ENCODE data around the gene RAB11B.
"Not testable (repeated sequence)": the region's sequence is repeated elsewhere in the genome, so short reads cannot be mapped to it uniquely, and the experiment has no call there.

The RAB11B gene
- total RNA-seq, result 26.3 to 33.3 (median 31.6) reads per million in 4 experiments

DNA sequence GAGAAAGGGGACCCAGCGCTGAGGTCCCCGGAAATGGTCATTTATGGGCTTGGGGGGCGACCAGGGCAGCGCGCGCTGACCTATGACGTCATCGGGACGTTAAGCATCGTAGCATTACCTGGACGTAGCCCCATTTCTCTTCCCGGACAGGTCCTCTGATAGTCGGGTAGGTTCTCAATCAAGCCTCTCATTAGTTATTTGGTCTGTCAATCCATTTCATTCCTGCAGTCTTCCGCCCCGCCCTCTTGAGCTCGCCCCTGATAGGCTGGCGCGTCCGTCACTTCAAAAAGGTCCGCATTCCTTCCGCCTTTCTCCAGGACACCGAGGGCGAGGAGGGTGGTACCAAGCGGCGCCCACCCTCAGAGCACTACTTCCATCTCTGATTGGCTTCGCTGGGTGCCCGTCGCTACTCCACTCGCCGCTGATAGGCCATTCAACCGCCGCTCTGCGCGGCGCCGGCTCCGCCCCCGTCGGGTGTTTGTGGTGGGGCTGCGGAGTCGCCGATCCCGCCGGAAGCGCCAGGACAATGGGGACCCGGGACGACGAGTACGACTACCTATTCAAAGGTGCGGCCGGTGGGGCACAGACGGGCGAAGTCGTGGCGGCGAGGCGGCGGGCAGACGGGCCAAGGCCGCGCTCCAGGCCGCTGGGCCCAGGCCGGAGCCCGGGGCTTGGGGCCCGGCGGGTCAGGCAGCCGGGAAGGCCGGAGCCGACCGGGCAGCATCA, at the start of gene RAB11B:
RAB11B (plus strand) TSS at position 470 of the 726 bp plus-strand sequence; CDS start at position 527, 57 bp downstream.
- DNase-seq, result peak; percentile 97

DNA sequence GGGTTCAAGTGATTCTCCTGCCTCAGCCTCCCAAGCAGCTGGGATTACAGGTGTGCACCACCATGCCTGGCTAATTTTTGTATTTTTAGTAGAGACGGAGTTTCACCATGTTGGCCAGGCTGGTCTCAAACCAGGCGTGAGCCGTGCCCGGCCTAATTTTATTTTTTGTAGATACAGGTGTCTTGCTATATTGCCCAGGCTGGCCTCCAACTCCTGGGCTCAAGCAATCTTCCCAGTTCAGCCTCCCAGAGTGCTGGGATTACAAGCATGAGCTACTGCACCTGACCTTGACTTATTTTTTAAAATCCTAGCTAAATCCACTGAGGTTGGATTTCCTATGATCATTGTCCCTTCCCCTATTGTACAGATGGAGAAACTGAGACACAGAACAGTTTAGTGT, 48.7 kb upstream of the RAB11B start:
- not testable (repeated sequence) for DNase-seq

DNA sequence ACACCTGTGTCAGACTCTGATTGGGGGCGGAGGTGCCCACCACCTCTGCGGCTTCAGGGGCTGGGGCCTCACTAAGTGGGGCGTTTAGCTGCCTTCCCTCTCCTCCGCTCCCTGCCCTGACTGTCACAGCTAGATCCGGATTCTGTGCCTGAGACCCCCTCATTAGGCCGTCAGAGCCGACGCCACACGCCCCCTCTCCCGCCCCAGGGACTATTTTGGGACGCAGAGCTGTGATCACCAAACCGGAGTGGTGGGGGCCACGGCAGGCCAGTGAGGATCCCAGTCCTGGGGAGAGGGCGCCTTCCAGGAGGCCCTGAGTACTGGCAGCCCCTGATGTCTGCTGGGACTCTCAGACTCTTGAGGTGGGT, 47.9 kb upstream of the RAB11B start:
- no peak for DNase-seq

DNA sequence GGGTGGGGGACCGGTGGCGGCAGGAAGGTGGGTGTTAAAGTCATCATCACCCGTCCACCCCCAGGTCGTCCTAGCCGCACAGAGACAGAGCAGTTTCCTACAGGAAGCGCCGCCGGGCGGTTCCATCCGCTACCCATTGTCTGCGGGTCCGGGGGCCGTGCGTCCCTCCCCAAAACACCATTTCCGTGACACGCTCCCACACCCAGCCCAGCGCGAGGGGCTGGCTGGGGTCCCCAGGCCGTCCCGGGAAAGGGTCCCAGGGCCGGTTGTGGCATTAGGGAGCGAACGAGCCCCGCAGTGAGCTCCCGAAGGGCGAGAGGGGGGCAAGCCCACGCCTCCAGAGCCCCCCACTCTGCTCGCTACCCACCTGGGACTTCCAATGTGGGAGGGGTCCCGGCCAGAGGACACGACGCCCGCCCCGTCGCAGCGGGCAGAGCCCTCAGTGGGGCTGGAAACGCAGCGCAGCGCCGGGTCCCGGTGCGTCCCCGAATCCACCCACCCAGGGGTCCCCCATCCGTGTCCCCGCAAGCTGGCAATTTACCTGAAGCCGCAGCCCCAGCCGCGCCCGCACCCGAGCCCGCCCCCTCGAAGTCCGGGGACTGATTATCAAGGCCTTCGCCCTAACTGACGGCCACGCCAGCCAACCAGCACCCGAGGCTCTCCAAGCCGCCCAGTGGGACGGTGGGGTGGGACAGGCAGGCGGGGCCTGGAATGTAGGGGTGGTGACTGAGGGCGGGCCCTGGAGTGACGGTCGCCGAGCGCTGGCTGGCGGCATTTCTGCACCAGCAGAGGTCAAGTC, 47.3 kb upstream of the RAB11B start, which contains the start of gene KANK3:
KANK3 (minus strand) TSS at position 579 of the 799 bp plus-strand sequence. CDS start 5,434 bp downstream, outside the sequence.
- peak; percentile 90 for DNase-seq

DNA sequence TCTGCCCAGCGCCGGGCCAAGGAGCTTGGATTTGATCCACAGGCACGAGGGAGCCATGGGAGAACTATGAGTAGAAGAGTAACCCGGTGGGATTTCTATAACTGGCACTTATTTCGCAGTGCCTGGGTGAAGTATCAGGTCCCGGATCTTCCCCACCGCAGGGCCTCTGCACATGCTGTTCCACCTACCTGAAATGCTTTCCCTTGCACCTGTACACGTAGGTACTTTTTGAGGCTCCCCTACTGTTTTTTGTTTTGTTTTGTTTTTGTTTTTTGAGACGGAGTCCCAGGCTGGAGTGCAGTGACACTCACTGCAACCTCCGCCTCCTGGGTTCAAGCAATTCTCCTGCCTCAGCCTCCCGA, 46.7 kb upstream of the RAB11B start:
- no peak for DNase-seq

DNA sequence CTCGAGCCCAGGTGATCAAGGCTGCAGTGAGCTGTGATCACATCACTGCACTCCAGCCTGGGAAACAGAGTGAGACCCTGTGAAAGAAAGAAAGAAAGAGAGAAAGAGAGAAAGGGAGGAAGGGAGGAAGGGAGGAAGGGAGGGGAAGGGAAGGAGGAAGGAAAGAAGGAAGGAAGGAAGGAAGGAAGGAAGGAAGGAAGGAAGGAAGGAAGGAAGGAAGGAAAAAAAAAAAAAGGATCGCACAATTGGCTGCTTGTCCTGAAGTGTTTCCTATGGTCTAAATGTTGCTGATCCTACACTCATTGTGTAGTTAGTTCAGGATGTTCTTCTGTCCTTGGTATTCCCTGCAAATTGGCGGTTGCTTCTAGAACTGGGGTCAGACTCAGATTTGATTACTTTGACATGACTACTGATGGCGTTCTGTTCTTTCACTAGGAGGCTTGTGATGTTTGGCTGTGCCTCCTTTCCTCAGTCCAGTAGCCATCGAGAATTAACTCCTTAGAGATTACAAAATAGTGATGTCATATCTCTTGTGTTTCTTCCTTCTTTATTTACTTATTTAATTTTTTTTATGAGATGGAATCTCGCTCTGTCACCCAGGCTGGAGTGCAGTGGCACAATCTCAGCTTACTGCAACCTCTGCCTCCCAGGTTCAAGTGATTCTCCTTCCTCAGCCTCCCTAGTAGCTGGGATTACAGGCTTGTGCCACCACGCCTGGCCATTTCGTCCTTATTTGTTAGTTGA, 40.4 kb upstream of the RAB11B start:
- not testable (repeated sequence) for DNase-seq

DNA sequence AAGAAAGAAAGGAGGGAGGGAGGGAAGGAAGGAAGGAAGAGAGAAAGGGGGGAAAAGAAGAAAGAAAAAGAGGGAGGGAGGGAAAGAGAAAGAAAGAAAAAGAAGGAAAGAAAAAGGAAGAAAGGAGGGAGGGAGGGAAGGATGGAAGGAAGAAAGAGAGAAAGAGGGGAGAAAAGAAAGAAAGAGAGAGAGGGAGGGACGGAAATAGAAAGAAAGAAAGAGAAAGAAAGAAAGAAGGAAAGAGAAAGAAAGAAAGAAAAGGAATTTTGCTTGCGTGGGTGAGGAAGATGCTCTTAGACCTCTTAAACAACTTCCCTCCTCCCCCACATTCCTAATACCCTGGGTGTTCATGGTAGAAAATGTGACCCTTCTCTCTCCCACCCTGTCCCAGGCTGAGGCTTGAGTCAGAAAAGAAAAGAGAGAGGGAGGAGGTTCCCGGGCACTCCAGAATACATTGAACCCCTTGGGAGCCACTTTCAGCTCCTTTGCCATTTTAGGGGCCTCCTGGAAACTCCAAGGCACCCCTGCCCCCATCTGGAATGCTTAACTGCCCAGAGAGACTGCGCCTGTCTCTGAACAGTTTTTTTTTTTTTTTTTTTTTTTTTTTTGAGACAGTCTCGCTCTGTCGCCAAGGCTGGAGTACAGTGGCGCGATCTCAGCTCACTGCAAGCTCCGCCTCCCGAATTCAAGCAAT, 37.9 kb upstream of the RAB11B start:
- DNase-seq, result no peak

DNA sequence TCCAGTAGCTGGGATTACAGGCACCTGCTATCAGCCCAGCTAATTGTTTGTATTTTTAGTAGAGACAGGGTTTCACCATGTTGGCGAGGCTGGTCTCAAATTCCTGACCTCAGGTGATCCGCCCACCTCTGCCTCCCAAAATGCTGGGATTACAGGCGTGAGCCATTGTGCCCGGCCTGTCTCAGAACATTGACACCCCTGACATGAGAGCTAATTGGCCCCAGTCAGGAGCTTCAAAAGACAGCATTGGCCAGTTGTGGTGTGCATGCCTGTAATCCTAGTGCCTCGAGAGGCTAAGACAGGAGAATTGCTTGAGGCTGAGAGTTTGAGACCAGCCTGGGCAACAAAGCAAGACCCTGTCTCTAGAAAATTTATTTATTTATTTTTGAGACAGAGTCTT, 37.3 kb upstream of the RAB11B start:
- not testable (repeated sequence) for DNase-seq

DNA sequence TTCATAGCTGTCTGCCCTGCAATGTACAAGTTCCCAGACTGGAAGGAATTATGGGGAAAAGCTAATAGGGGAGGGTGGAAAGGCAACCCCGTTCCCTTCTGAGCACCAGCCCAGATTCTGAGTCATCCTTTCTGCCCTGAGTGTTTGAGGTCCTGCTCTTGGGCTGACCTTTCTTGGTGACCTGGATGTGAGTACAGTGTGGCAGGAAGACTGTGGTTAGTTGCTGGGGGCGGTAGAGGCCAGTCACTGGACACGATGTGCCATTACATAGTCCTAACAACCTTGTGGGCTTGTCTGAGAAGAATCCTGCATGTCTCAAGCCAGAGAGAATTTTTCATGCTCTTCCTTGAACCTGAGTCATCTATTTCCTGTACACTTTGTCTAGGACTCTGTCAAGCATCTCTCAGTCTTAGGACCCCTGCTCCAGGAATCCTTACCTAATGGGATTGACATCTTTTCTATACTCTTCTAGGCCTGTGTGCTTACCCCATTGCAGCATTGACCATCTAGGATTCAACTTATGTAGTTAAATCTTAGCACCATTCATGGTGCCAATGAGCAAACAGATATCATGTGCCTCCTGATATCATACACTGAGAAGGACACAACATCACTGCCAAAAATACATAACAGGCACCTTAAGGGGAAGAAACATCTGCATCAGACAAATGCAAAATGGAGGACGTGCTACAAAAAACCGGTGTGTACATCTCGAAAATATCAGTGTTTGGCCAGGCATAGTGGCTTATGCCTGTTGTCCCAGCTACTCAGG, 34.3 kb upstream of the RAB11B start:
- no peak for DNase-seq

DNA sequence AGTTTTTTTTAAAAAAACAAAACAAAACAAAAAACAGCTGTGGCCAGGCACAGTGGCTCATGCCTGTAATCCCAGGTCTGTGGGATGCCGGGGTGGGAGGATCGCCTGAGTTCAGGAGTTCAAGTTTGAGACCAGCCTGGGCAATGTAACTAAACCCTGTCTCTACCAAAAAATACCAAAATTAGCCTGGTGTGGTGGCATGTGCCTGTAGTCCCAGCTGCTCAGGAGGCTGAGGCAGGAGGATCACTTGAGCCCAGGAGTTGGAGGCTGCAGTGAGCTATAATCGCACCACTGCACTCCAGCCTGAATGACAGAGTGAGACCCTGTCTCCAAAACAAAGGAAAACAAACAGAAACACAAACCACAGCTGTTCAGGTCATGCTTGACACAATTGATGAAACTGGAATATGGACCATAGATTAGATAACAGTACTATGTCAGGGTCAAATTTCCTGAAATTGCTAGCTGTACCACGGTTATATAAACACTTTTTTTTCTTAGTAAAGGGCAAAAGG, 33.1 kb upstream of the RAB11B start:
- no peak for DNase-seq

DNA sequence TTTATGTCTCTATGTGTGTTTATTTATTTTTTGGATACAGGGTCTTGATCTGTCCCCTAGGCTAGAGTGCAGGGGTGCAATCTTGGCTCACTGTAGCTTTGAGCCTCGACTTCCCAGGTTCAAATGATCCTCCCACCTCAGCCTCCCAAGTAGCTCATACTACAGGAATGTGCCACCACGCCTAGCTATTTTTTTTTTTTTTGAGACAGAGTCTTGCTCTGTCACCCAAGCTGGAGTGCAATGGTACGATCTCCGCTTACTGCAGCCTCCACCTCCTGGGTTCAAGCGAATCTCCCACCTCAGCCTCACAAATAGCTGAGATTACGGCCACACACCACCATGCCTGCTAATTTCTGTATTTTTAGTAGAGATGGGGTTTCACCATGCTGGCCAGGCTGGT, 31.2 kb upstream of the RAB11B start:
- DNase-seq, result no peak

DNA sequence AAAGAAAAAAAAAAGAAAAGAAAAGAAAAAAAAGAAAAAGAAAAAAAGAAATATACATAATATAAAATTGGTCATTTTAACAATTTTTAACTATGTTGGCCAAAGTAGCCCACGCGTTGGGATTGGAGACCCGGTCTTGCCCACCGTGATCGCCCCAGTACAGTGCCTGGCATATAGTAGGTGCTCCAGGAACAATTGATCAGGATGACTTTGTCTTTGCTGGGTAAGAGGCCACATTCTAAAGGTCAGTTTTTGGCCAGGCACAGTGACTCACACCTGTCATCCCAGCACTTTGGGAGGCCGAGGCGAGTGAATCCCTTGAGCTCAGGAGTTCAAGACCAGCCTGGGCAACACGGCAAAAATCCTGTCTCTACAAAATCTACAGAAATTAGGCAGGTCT, 30.0 kb upstream of the RAB11B start:
- DNase-seq, result no peak

DNA sequence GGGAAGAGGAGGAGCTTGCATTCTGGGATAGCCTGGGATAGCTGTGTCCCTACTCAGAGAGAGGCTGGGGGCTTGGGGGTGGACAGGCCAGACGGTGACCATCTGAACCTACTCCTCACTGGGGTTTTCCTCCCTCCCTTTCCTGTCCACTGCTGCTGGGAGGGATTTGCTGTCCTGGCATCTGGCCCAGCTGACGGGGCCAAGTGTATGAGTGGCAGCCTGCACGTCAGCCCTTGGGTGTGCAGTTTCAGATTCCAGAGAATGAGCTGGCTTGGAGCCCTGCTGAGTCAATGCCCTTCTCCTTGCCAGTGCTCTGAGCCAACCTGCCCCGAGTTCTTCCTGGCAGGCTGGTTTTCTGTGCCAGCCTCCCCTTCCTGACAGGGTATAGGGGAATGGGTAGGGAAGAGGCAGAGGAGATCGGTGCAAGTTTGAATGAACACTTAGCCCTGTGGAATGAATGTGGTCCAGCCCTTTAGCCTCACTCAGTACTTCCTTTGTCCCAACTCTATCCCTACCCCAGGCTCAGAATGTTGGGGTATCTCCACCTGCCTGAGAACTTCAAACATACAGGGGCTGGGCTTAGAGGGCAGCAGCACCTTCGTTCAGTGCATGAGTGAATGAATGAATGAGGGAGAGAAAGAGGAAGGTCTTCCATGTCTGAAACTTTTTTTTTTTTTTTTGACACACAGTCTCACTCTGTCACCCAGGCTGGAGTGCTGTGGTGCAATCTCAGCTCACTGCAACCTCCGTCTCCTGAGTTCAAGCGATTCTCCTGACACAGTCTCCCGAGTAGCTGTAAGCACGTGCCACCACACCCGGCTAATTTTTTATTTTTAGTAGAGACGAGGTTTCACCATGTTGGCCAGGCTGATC, 28.0 kb upstream of the RAB11B start:
- DNase-seq, result no peak

DNA sequence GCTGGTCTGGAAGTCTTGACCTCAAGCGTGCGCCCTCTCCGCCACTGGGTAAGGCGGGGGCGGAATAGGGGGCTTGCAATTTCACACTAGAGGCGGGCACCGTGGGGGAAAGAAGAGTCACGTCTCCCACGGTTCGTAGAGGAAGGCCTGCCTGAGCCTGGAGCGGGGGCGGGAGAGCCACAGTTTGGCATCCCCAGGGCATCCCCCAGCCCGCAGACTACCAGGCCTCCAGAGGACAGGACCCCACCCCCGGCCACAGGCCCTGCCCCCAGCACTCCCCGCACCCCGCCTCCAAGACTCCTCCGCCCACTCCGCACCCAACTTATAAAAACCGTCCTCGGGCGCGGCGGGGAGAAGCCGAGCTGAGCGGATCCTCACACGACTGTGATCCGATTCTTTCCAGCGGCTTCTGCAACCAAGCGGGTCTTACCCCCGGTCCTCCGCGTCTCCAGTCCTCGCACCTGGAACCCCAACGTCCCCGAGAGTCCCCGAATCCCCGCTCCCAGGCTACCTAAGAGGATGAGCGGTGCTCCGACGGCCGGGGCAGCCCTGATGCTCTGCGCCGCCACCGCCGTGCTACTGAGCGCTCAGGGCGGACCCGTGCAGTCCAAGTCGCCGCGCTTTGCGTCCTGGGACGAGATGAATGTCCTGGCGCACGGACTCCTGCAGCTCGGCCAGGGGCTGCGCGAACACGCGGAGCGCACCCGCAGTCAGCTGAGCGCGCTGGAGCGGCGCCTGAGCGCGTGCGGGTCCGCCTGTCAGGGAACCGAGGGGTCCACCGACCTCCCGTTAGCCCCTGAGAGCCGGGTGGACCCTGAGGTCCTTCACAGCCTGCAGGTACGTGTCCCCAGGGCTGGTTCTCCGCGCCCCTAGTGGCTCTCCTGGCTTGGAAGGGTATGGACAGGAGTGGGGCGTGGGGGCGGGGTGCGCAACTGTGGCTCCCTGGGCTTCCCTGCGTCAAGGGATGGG, 26.1 kb upstream of the RAB11B start, which contains the start of gene ANGPTL4:
ANGPTL4 (plus strand) TSS at position 353 of the 969 bp plus-strand sequence; CDS start at position 520, 167 bp downstream.
- DNase-seq, result peak; percentile 5

DNA sequence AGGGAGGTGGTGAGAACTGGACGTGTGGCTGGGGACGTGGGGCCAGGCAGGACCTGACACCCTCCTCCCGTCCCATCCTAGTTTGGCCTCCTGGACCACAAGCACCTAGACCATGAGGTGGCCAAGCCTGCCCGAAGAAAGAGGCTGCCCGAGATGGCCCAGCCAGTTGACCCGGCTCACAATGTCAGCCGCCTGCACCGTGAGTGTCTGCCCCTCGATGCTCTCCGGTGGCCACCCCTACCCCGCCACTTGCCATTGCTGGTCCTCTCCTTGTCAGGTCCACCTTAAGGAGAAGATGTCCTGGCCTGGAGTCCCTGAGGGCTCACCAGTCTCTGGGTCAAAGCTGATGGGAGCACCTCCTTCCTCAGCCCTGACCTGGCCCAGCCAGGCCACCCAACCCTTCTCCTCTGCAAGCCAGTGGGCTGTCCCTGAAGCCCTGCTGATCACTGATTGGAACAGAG, 24.0 kb upstream of the RAB11B start:
- DNase-seq, result no peak

DNA sequence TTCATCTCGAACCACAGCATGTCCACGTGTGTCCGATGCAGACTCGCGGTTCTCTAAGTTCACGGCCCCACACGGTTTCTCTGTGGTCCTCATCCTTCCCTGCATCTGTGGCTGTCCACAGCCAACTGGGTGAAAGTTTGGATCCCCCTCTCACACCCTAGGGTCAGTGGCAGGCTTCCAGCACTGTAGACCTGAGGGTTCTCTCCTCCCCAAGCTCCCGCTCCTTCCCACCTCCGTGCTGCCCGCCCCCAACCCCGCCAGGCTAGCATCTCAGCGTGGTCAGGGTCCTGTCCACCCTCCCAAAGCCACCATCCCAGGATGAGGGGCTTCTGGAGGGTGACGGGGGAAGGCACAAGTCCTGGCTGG, 23.2 kb upstream of the RAB11B start:
- no peak for DNase-seq

DNA sequence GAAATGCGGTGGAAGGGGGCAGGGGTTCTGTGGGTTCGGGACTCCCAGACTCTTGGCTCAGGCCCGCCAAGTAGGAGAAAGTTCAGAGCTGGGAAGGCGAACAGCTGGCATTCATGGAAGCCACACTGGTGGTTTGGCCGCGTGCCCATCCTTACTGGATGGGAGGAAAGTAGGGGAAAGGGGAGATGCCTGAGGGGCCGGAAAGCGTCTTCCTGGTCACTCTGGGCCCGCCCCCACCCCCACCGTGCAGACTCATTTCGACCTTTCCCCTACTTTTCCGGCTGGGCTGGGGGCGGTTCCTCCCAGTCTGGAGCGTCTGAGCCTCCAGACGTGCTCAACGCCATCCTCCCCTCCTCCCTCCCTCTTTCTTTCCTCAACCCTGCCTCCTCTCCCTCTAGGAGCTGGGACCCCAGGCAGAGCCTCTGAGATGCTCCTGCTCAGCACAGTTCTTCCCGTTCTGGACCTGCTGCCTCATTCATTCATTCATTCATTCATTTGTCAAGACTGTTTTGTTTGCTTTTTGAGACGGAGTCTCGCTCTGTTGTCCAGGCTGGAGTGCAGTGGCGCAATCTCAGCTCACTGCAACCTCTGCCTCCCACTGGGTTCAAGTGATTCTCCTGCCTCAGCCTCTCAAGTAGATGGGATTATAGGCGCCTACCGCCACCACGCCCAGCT, 22.7 kb upstream of the RAB11B start:
- DNase-seq, result no peak

DNA sequence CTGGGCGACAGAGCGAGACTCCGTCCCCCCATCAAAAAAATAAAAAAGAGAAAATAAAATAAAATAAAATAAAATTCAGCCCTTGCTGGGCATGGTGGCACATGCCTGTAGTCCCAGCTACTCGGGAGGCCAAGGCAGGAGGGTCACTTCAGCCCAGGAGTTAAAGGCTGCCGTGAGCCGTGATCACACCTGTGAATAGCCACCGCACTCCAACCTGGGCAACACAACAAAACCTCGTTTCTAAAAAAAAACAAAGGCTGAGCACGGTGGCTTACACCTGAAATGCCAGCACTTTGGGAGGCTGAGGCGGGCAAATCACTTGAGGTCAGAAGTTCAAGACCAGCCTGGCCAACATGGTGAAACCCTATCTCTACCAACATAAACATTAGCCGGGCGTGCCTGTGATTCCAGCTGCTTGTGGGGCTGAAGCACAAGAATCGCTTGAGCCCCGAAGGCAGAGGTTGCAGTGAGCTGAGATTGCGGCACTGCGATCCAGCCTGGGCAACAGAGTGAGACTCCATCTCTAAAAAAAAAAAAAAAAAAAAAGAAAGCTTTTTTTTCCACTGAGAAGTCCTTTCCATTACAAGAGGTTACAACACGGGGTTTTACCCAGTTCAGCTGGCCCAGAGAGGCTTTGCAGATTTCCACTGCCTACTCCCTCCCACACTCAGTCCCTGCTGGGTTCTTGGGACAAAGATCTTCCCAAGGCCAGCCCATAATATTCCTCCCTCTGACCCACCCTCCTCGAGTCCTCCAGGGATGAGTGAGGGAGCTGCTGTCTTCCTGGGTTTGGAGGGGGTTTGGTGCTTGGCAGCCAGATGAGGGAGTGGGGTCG, 19.8 kb upstream of the RAB11B start:
- DNase-seq, result no peak

Data from effector CD8-positive, alpha-beta T cell (primary cell).